ENCODE data around the gene PPFIBP1. TPM values are rescaled to one million over a fixed set of nuclear protein-coding genes. Genes with fewer than 3 reads are reported as not detected.
"Not testable (repeated sequence)": the region's sequence is repeated elsewhere in the genome, so short reads cannot be mapped to it uniquely, and the experiment has no call there.

The PPFIBP1 gene
- total RNA-seq, 1 experiment from 2014 or later = 105 TPM

DNA sequence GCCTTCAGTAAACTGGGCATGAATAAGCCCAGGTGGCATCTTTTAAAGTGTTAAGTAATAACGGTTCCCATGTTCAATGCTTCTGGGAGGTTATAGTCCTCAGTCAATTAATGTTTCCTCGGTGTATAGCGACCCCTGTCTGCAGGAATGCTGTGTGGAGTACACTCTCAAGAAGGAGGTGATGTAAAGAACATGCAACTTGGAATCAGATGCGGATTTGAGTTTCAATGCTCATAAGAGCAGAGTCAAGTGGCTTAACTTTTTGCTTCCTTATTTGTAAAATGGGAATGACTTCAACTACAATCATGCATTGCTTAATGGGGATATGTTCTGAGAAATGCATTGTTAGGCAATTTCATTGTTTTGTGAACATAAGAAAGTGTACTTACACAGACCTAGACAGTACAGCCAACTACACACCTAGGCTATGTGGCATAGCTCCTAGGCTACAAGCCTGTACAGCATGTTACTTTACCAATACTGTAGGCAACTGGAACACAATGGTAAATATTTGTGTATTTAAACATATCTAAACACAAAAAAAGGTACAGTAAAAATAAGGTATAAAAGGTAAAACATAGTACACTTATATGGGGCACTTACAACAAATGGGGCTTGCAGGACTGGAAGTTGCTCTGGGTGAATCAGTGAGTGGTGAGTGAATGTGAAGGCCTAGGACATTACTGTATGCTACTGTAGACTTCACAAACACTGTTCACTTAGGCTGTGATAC lies 179.9 kb downstream of the PPFIBP1 start:
- peak; percentile 67 for DNase-seq (ENCODE audit: low read depth)

DNA sequence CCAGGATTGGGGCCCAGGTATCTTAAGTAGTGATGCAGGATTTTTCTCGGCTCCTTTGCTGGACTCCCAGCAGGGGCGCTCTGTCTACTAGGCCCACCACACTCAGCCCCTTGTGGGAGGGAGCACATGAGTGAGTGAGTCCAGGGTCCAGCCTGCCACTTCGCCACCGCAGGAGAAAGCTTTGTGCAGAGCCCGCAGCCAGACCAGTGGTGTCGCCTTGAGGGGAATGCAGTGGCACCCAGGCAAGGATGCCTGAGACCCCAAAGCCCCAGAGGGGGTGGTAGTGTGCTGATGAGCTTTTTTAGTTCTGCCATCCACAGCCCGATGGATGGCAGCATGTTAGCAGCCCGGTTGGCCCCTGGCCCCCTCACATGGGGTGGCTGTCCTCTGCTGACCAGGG lies 181.3 kb downstream of the PPFIBP1 start:
- no peak for DNase-seq (ENCODE audit: low read depth)

DNA sequence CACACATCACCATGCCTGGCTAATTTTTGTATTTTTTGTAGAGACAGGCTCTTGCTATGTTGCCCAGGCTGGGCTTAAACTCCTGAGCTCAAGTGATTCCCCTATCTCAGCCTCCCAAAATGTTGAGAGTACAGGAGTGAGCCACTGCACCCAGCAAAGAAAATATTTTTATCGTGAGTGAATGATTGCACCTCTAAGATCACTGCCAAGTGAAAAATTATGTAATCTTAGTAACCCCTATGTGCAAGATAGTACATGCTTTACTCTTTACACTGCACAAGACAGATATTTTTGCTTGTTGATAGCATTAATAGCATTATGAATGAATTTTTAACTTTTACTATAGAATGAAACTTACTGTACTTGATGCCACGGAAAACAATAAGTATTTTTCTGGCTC lies 183.2 kb downstream of the PPFIBP1 start:
- DNase-seq (ENCODE audit: low read depth) = no peak

DNA sequence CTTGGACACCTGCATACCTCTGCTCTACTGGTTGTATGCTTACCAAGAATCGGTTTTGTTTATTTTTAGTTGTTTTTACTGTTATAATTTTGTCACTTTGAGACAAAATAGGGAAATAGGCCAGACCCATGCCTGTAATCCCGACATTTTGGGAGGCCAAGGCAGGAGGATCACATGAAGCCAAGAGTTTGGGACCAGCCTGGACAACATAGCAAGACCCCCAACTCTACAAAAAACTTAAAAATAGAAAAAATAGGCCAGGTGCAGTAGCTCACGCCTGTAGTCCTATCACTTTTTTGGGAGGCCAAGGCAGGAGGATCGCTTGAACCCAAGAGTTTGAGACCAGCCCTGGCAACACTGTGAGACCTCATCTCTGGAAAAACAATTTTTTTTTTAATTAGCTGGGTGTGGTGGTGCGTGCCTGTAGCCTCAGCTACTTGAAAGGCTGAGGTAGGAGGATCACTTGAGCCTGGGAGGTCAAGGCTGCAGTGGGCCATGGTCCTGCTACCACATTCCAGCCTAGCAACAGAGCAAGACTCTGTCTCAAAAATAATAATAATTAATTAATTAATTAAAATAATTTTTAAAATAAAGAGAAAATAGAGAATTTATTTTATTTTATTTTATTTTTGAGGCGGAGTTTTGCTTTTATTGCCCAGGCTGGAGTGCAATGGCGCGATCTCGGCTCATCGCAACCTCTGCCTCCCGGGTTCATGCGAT lies 185.4 kb downstream of the PPFIBP1 start:
- DNase-seq (ENCODE audit: low read depth) = no peak

DNA sequence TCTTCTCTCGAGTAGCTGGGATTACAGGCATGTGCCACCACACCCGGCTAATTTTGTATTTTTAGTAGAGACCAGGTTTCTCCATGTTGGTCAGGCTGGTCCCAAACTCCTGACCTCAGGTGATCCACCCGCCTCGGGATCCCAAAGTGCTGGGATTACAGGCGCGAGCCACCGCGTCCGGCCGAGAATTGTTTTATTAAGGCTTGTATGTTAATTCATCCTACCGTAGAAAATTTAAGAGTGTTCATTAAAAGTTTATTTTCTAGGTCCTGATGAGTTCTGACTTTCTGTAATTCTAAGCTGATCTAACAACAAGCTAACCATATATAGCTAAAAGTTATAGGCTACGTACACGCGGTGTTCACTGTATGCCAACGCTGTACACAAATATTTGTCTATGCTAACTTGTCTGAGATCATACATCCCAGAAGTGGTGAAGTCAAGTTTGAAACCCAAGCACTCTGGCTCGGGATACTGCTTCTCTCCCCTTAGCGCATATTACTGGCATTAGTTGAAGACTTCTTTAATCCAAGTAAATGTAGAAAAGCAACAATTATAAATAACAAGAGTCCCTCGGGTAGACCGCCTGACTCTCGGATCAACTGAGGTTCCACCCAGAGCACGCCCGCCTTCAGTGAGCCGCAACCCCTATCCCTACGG lies 186.1 kb downstream of the PPFIBP1 start:
- DNase-seq (ENCODE audit: low read depth) = no peak

- peak; percentile 87 for DNase-seq (ENCODE audit: low read depth)
These were observed 186.7 kb downstream of the PPFIBP1 start, which contains the start of gene MRPS35 for GRCh38 chr12:27710592-27711316. TSS of gene MRPS35 (plus strand) at chr12:27710832. CDS start at chr12:27710844, 12 bp downstream.

- DNase-seq (ENCODE audit: low read depth) = no peak
These were observed 187.3 kb downstream of the PPFIBP1 start for GRCh38 chr12:27711317-27711682.

DNA sequence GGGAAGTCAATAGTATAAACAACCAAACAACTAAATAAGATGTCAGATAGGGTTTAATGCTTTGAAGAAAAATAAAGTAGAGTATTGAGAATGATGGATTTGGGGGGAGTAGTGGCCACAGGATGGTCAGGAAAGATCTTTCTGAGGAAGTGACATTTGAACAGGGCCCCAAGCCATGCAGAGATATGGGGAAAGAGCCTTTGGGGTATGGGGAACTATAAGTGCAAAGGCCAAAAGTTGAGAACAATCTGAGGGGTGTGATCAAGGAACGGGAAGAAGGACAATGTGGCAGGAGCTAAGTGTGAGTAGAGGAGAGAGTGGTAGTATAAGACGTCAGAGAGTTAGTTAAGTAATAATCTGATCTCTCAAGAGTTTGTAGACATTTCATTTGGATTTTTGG lies 188.0 kb downstream of the PPFIBP1 start:
- no peak for DNase-seq (ENCODE audit: low read depth)

DNA sequence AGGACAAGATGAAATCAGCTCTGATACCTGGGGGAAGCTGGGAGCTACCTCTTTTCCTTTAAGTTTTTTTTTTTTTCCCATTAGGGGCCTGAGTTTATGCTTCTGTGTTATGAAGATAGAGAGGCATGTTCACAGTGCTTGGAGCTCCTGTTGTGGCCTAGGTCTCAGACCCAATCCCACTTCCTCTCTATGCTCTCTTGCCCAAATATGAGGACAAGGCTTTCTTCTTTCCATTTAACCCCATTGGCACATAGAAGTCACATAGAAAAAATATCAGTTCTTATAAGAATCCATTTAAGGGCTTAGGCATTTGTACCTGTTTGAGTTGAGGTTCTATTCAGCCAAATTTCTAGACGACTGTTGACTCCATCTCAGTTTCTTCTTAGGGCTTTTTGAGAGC lies 199.2 kb downstream of the PPFIBP1 start:
- no peak for DNase-seq (ENCODE audit: low read depth)

- DNase-seq (ENCODE audit: low read depth) = no peak
These were observed 206.1 kb downstream of the PPFIBP1 start for GRCh38 chr12:27730097-27730588.

- DNase-seq (ENCODE audit: low read depth) = no peak
These were observed 208.3 kb downstream of the PPFIBP1 start for GRCh38 chr12:27732281-27732680.

DNA sequence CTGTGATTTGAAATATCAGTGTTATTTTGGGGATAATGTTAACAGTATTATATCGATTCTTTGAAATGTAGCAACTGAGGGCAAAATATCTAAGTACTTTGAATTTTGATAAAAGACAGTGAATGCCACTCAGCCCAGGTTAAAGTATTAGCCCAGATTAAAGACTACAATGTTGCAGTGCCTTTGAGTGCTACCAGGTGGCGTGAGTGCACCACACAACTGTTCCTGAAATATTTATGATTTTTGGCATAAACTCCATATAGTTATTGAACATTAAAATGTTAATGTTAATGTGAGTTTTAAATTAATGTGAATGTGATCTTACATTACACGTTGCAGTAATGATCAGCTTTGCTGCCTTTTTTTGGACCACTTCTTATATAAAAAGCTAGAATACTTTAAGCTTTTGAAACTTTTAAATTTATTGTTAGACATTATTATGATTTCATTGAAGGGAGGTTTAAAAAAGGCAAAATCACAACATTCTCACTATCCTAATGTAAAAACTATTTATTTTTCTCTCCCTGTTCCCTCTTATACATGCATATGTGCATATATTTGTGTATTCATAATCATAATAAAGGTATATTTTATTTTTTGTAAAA lies 209.1 kb downstream of the PPFIBP1 start:
- peak; percentile 13 for DNase-seq (ENCODE audit: low read depth)

DNA sequence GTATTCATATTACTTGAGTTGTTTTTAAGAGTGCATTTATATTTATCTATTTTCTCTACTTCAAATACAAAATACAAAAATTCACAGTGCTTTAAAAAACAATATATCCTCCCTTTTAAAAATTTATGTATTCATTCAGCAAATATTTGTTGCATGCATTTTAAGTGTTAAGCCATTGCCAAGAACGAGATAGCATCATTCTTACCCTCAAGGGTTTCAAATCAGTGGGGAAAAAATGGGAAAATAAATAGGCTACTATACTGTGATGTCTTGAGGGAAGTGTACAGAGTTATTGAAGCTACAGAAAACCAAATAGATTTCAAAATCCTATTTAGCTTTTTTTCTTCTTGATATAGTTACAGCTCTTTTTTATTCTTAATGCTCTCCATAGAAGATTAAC lies 209.8 kb downstream of the PPFIBP1 start:
- DNase-seq (ENCODE audit: low read depth) = no peak

DNA sequence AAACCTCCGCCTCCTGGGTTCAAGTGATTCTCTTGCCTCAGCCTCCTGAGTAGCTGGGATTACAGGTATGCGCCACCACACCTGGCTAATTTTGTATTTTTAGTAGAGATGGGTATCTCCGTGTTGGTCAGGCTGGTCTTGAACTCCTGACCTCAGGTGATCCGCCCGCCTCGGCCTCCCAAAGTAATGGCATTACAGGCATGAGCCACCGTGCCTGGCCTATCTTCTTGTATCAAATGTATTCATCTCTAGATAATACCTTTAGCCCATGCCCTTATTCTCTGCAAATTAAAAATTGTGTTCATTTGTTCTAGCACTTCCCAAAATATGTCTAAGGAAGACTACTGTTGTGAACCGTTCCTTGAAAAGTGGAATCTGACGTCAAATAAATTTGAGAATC lies 210.3 kb downstream of the PPFIBP1 start:
- DNase-seq (ENCODE audit: low read depth) = not testable (repeated sequence)

DNA sequence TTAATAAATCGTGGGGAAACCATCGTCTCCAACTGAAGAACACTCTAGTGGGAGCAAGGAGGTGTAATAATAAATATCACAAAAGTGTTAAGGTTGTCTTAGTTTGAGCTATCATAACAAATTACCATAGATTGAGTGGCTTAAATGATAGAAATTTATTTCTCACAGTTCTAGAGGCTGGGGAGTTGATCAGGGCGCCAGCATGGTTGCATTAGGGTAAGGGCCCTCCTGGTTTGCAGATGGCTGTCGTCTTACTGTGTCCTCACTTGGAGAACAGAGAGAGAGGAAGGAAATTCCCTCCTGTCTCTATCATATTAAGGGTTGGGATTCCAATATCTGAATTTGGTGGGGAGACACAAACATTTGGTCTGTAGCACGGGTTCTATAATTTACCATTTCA lies 219.6 kb downstream of the PPFIBP1 start:
- no peak for DNase-seq (ENCODE audit: low read depth)

Other genes starting within 250 kb of the PPFIBP1 start
- gene BMAL2, start 191.4 kb upstream of the PPFIBP1 start, total RNA-seq (2014; rRNA removed; shearing (Covaris generic)) = 66.5 and 69.5 TPM in 2 replicates
- 0.35 and 0.37 TPM in 2 replicates for gene SMCO2, start 77.5 kb upstream of the PPFIBP1 start, total RNA-seq (2014; rRNA removed; shearing (Covaris generic))
- gene REP15, start 172.2 kb downstream of the PPFIBP1 start, total RNA-seq (2014; rRNA removed; shearing (Covaris generic)) = 3.5 and 4.0 TPM in 2 replicates
- 69.4 and 88.6 TPM in 2 replicates for gene MRPS35, start 186.6 kb downstream of the PPFIBP1 start, total RNA-seq (2014; rRNA removed; shearing (Covaris generic))